A673 (cell line): ENCODE data around the gene TOR1A. TPM values are rescaled to one million over a fixed set of nuclear protein-coding genes. Genes with fewer than 3 reads are reported as not detected.
"Not testable (repeated sequence)": the region's sequence is repeated elsewhere in the genome, so short reads cannot be mapped to it uniquely, and the experiment has no call there.

ENCODE experiments used
- BruUV-seq: library from RNA; stranded (reverse); fragments of 400-500 nt; replicated peaks from 2 replicates; lab custom pipeline; 2021; lab: Mats Ljungman, UMichigan
- CTCF ChIA-PET: fragments of 300-600 bp; sonication (Branson Sonifier 250); formaldehyde crosslinking; loops from one replicate; lab custom pipeline; 2022; ENCODE audit warnings: antibody characterized with exemption; lab: Charles Lee
- POLR2A ChIA-PET: fragments of 300-600 bp; sonication (Branson Sonifier 250); formaldehyde crosslinking; loops from one replicate; lab custom pipeline; 2022; ENCODE audit warnings: antibody characterized with exemption; ENCODE audit not compliant: low non-redundant PET; lab: Charles Lee
- DNase-seq: peaks from one replicate; pipeline ENCODE4 v3.0.0-alpha.2; 2015; ENCODE audit warnings: low spot score
- H3K27ac ChIP-seq: fragments of 200-600 bp; sonication (generic); 2 replicates; pipeline ENCODE4 v1.5.1; 2016; ENCODE audit warnings: mixed run types, low read depth, mild to moderate bottlenecking, mixed read lengths, antibody characterized with exemption, low read length; ENCODE audit not compliant: poor library complexity, severe bottlenecking
- H3K27me3 ChIP-seq: fragments of 200-600 bp; sonication (generic); replicated peaks from 2 replicates; pipeline ENCODE4 v1.6.1; 2017; ENCODE audit warnings: mixed run types, low read depth, mild to moderate bottlenecking, mixed read lengths, antibody characterized with exemption, low read length; ENCODE audit not compliant: insufficient read depth, poor library complexity
- H3K36me3 ChIP-seq: fragments of 200-600 bp; sonication (generic); 2 replicates; pipeline ENCODE4 v1.6.1; 2016; ENCODE audit warnings: mixed run types, mild to moderate bottlenecking, mixed read lengths, antibody characterized with exemption, low read length; ENCODE audit not compliant: insufficient read depth, poor library complexity, severe bottlenecking
- H3K4me1 ChIP-seq: fragments of 200-600 bp; sonication (generic); 2 replicates; pipeline ENCODE4 v1.6.1; 2017; ENCODE audit warnings: mixed run types, mild to moderate bottlenecking, mixed read lengths, antibody characterized with exemption, low read length; ENCODE audit not compliant: insufficient read depth, poor library complexity, severe bottlenecking
- H3K4me3 ChIP-seq: fragments of 200-600 bp; sonication (generic); 2 replicates; pipeline ENCODE4 v1.5.1; 2016; ENCODE audit warnings: low read depth, mixed run types, mild to moderate bottlenecking, mixed read lengths, low read length; ENCODE audit not compliant: poor library complexity, severe bottlenecking
- H3K9me3 ChIP-seq: fragments of 200-600 bp; sonication (generic); 2 replicates; pipeline ENCODE4 v1.6.1; 2016; ENCODE audit warnings: mixed run types, low read depth, mild to moderate bottlenecking, mixed read lengths, antibody characterized with exemption, low read length; ENCODE audit not compliant: poor library complexity, severe bottlenecking
- EZH2 ChIP-seq: fragments of 200-600 bp; sonication (generic); IDR thresholded peaks from 2 replicates; pipeline ENCODE4 v1.6.1; 2017; ENCODE audit warnings: borderline replicate concordance, low read depth, mild to moderate bottlenecking, mixed read lengths, antibody characterized with exemption, low read length; ENCODE audit not compliant: poor library complexity, severe bottlenecking
- intact Hi-C: fragments of 100-400 bp; cut with micrococcal nuclease; formaldehyde crosslinking; loops from one replicate; pipeline ENCODE4 v1.10.0; 2022; ENCODE audit not compliant: unreplicated experiment
- total RNA-seq: library from RNA; stranded (reverse); gene quantifications from 2 replicates; pipeline ENCODE4 v1.2.3, GENCODE V29; 2021
- TF ChIP-seq, protein P1 (sequence below): fragments of 300-800, 200-600 bp; sonication (generic); conservative IDR thresholded peaks from 2 replicates; pipeline ENCODE4 v1.5.1; 2017; ENCODE audit warnings: low read depth, mild to moderate bottlenecking, antibody characterized with exemption, low read length, moderate library complexity, mixed read lengths

The TOR1A gene
- total RNA-seq, 1 experiment from 2014 or later, result 46.3 TPM

DNA sequence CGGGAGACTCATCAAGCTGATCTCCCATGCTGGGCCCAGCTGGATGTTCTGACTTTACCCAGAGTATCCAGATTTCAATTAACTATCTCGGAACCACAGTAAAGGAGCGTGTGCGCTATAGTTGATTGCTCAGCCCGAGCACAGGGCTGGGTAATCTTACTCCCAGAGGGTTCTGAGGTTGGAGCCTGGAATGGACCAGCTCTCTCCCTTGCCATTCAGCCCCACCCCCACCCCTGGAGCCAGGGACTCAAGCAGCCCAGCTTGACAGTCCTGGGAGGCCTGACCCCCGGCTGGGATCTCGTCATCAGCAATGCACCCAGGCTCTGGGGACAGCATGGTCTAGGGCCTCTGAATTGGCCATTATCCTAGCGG lies 47.4 kb downstream of the TOR1A start:
- H3K9me3 ChIP-seq, result no peaks in the 10 kb centered on the region
- TF ChIP-seq, protein P1, sequence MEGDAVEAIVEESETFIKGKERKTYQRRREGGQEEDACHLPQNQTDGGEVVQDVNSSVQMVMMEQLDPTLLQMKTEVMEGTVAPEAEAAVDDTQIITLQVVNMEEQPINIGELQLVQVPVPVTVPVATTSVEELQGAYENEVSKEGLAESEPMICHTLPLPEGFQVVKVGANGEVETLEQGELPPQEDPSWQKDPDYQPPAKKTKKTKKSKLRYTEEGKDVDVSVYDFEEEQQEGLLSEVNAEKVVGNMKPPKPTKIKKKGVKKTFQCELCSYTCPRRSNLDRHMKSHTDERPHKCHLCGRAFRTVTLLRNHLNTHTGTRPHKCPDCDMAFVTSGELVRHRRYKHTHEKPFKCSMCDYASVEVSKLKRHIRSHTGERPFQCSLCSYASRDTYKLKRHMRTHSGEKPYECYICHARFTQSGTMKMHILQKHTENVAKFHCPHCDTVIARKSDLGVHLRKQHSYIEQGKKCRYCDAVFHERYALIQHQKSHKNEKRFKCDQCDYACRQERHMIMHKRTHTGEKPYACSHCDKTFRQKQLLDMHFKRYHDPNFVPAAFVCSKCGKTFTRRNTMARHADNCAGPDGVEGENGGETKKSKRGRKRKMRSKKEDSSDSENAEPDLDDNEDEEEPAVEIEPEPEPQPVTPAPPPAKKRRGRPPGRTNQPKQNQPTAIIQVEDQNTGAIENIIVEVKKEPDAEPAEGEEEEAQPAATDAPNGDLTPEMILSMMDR, result no peak
- TF ChIP-seq EZH2, result no peak
- DNase-seq, result no peak
- H3K27me3 ChIP-seq, result no peaks in the 10 kb centered on the region
- intact Hi-C loops, result no loop called here
- H3K4me3 ChIP-seq, result no peak overlapping the region
- no peak overlapping the region for H3K27ac ChIP-seq
- H3K36me3 ChIP-seq, result no peaks in the 10 kb centered on the region
- BruUV-seq, result no TSS peak
- POLR2A ChIA-PET, result interaction anchor here (0.5 kb wide), 1 partner anchor 15 kb away, joined by 10 read pairs; no protein-coding TSS in a partner anchor
- no peaks in the 10 kb centered on the region for H3K4me1 ChIP-seq
- CTCF ChIA-PET, result interaction anchor here (1.0 kb wide), 1 partner anchor 39 kb away, joined by 3 read pairs; no protein-coding TSS in a partner anchor

GRCh38 chr9:129776096-129776495 lies 47.8 kb downstream of the TOR1A start:
- H3K9me3 ChIP-seq, H3K36me3 ChIP-seq, DNase-seq, H3K4me3 ChIP-seq, BruUV-seq, intact Hi-C loops, H3K27me3 ChIP-seq, H3K4me1 ChIP-seq, H3K27ac ChIP-seq: not testable (repeated sequence)
- CTCF ChIA-PET, result interaction anchor here (0.5 kb wide), 1 partner anchor 34 kb away, joined by 3 read pairs; no protein-coding TSS in a partner anchor
- POLR2A ChIA-PET, result interaction anchor here (0.5 kb wide), 1 partner anchor 14 kb away, joined by 10 read pairs; no protein-coding TSS in a partner anchor

GRCh38 chr9:129775448-129775798 lies 48.5 kb downstream of the TOR1A start:
- intact Hi-C loops, result no loop called here
- Histone ChIP-seq H3K27me3 (no peaks in the 10 kb centered on the region), H3K9me3 (no peaks in the 10 kb centered on the region), H3K4me3 (no peak overlapping the region), H3K36me3 (no peaks in the 10 kb centered on the region), H3K27ac (no peak overlapping the region), H3K4me1 (no peaks in the 10 kb centered on the region)
- TF ChIP-seq EZH2, result no peak
- TF ChIP-seq, protein P1, result no peak
- ChIA-PET POLR2A (no interaction called here), CTCF (interaction anchor here (0.5 kb wide), 1 partner anchor 33 kb away, joined by 3 read pairs; no protein-coding TSS in a partner anchor)
- no peak for DNase-seq
- BruUV-seq, result no TSS peak

DNA sequence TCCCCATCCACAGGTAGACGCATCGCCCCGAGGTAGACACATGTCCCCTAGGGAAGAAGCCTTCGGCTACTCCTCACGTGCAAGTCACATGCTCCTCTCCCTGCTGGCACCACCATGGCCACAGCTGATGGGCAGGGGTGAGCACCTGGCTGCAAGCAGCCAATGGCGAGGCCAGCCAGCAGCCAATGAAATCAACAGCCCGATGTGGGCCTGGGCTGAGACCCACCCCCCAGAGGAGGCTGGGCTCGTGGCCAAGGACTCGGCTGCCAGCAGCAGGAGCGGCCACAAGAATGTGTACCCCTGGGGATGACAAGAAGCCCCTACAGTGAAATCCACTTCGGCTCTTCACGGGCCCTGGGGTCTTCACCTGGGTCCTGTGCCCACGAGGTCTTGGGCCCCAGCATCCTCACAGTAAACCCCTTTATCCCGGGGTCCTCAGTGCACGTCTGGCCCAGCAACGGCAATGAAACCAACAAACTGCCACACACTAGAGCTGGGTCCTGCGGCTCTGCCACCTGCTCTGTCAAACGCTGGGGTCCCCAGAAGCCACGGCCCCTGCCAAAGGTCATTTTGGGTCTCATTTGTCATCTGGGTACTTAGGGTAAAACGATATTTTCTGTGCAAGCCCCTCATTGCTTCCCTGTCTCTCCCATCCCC lies 49.0 kb downstream of the TOR1A start:
- intact Hi-C loops, result no loop called here
- no peaks in the 10 kb centered on the region for H3K36me3 ChIP-seq
- no TSS peak for BruUV-seq
- H3K4me3 ChIP-seq, result no peak overlapping the region
- no peaks in the 10 kb centered on the region for H3K4me1 ChIP-seq
- no peak overlapping the region for H3K27ac ChIP-seq
- no peaks in the 10 kb centered on the region for H3K27me3 ChIP-seq
- ChIA-PET CTCF (no interaction called here), POLR2A (no interaction called here)
- no peak for TF ChIP-seq EZH2
- TF ChIP-seq, protein P1, result no peak
- DNase-seq, result no peak
- H3K9me3 ChIP-seq, result no peaks in the 10 kb centered on the region
